Kidney capillary endothelial cell (primary cell): ENCODE results near the gene RPS29.
"Not testable (repeated sequence)": the region's sequence is repeated elsewhere in the genome, so short reads cannot be mapped to it uniquely, and the experiment has no call there.

Experiments
- DNase-seq: peaks from one replicate; pipeline ENCODE4 v3.0.0-alpha.2; 2018; ENCODE audit warnings: low spot score

The RPS29 gene

DNA sequence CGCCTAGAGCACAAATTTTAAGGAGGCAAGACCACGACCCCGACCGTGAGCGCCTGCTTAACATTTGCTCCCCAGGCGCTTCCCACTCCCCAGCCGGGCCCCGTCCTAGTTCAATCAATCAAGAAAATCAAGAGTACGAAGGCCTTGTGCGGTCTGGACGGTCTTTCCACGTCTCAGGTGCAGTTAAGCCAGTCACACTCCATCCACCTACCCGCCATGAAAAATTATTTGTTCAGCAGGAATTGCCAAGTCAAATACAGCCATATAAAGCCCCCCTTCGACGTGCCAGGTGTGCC is 12.0 kb upstream of the RPS29 start:
- no peak for DNase-seq

- DNase-seq: no peak
These were observed 8.3 kb upstream of the RPS29 start for GRCh38 chr14:49594347-49595091.

GRCh38 chr14:49593016-49593415 is 6.8 kb upstream of the RPS29 start:
- no peak for DNase-seq

DNA sequence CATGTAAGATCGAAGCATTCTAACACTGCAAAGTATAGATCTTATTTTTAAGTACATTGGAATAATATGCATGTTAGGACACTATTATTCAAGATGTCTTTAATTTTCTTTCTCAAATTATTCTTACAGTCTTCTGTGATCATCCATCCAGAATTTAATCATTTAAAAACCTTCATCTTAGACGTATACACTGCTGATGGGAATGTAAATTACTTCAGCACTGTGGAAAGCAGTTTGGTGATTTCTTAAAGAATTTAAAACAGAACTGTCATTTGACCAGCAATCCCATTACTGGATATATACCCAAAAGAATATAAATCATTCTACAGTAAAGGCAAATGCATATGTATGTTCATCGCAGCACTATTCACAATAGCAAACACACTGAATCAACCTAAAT is 3.2 kb upstream of the RPS29 start:
- no peak for DNase-seq

DNA sequence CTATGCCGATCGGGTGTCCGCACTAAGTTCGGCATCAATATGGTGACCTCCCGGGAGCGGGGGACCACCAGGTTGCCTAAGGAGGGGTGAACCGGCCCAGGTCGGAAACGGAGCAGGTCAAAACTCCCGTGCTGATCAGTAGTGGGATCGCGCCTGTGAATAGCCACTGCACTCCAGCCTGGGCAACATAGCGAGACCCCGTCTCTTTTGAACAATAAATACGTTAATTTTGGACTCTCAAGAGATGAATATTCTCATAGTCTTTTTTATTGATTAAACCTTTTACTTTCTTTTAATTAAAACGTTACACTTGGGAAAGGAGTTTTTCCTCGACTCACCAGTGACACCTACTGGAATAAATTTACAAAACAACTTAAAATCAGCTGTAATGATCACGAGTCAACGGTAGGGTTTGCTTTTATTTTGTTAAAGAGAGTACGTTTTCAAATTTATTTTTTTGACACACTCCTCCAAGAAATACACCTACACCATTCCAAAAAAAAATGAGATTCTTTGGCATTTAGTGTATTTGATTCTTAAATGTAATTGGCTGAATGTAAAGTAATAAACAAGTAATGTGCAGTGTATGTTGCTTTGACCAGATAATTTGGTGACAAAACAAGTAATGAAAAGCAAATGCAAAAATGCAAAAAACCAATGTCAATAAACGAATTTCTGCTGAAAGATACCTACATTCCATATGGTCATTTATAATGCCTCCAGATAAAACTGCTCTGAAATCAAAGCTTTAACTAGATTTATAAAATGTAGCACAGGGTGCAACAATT is 687 bp upstream of the RPS29 start:
- DNase-seq: peak; percentile 86

- not testable (repeated sequence) for DNase-seq
These were observed 1.1 kb downstream of the RPS29 start for GRCh38 chr14:49584981-49585640.

GRCh38 chr14:49584058-49584457 is 2.1 kb downstream of the RPS29 start:
- DNase-seq: no peak

DNA sequence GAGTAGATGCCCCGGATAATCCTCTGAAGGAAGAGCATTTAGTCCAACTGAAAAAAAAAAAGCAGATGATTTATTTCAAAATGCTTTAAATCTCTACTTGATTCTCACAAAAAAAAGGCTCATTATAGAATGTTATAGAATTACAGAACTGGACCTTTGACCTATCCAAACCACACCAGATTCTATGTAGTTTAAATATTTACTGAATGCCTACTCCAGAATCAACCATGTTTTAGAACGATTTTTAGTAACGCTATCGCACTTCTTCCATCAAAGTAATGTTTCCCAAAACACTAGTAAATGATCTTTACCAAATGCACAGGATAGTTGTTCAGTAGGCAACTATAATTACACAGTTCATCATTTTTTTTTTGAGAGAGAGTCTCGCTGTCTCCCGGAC is 2.6 kb downstream of the RPS29 start:
- no peak for DNase-seq

- no peak for DNase-seq
These were observed 3.8 kb downstream of the RPS29 start for GRCh38 chr14:49582113-49582977.

DNA sequence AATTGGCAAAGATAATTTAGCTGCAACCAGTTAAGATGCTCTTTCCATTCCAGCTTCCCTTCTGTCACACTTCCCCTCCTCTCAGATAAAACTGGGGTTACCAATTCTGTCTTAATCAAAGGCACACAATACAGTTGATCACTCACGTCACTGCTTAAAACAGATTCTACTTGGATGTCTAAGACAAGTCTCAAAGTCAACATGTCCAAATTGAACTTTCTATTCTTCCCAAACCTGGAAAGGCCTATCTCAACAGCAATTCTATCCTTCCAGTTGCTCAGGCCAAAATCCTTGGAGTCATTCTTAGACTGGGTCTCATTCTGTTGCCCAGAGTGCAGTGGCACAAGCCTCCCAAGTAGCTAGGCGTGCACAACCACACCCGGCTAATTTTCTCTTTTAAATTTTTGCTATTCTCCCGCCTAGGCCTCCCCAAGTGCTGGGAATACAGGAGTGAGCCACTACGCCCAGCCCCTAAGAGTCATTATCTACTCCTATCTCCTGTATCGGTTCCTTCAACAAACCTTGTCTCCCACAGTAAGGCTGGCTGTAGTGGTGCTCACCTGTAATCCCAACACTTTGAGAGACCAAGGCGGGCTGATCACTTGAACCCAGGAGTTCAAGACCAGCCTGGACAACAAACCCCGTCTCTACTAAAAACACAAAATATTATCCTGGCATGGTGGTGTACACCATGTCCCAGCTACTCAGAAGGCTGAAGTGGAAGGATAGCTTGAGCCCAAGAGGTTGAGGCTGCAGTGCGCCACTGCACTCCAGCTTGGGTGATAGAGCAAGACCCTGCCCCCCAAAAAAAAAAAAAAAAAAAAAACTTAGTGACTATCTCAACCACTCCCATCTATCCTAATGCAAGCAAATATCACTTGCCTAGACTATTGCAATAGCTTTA is 4.7 kb downstream of the RPS29 start:
- DNase-seq: no peak

DNA sequence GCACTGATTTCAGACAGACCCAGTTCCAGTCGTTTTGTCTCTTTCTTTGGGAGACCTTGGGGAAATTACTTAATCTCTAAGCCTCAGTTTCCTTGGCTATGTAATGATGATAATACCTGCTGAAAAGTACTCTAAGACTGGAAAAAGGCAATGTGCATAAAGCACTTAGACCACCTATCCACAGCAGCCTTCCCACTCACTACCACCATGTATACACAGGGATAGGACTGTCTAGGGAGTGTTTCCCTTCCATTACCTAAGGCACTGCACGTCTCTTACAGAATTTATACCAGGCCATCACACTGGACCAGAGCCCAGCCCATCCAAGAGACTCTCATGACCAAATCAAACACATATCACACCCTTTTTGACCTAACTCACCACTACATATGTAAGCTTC is 6.3 kb downstream of the RPS29 start:
- no peak for DNase-seq

DNA sequence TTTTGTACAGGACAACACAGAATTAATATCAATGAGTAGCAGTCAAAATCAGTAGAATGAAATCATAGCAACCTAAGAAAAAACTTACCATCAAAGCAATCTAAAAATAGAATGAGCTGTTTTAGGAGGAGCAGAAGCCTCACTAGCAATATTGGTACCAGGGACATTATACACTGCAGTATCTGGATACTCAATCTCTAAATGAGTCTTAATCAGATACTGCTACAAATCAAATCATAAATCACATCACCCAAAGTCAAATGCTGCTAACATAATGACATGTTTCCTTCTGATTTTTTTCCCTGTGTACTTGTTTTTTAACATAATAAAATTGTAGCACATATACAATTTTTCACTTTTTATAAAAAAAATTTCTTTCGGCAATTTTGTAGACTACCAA is 8.0 kb downstream of the RPS29 start:
- no peak for DNase-seq

DNA sequence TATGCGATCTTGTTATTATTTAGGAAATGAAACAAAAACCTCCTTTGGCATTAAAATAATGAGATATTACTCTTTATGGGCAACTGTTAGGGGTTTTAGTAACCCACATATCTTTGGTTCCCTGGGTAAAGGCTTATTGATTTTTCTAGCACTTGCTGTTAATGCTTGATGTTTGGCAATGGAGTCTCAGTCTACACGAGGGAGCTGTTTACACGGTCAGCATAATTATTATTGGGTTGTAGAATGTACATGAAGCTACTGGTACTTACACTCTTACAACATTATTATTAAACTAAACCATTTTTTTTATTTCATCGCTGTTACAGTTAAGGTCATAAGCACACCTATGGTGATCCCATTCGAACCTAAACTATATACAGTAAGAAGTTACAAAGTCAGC is 12.1 kb downstream of the RPS29 start:
- DNase-seq: no peak

- DNase-seq: no peak
These were observed 16.9 kb downstream of the RPS29 start for GRCh38 chr14:49569281-49569680.

- DNase-seq: no peak
These were observed 19.5 kb downstream of the RPS29 start for GRCh38 chr14:49566714-49567113.

GRCh38 chr14:49559979-49560768 is 26.0 kb downstream of the RPS29 start:
- DNase-seq: no peak

DNA sequence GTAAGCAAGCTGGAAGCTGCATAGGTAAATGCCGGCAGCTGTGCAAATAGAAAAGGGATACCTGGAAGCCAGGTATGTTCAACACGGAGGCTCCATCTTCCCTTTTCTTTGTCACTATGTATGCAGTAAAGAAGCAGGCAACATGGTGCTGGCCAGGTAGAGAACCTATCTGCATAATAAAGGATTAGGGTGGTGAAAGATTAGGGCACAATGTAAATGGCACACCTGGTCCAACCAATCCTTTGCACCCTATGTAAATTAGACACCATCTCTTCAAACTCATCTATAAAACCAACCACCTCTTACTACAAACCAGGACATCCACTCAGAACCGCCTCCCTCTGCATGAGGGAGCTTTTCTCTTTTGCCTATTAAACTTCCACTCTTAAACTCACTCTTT is 32.3 kb downstream of the RPS29 start:
- no peak for DNase-seq

- DNase-seq: no peak
These were observed 33.1 kb downstream of the RPS29 start for GRCh38 chr14:49553106-49553505.

DNA sequence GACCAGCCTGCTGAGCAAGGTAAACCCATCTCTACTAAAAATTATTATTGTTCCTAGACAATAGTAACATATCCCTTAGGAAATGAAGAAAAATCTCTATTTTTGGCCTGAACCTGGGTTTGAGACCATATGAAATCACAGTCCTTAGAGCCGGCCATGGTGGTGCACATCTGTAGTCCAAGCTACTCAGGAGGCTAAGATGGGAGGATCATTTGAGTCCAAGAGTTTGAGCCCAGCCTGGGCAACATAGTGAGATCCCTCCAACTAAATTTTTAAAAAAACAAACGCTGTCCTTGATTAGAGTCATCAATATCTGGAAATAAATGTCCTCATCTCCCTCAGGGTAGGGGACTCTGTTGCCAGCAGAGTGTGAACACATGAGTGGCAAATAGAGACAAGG is 34.6 kb downstream of the RPS29 start:
- DNase-seq: no peak
